GM11168 (cell line): Measurements from ENCODE around the gene DNM3.

ENCODE experiments used
- in situ Hi-C: fragments of 300-500 bp; cut with MboI; formaldehyde crosslinking; loops from one replicate; pipeline ENCODE4 v1.12.0; 2022; ENCODE audit warnings: low sequenced_read_pairs; ENCODE audit not compliant: unreplicated experiment

DNM3 gene

DNA sequence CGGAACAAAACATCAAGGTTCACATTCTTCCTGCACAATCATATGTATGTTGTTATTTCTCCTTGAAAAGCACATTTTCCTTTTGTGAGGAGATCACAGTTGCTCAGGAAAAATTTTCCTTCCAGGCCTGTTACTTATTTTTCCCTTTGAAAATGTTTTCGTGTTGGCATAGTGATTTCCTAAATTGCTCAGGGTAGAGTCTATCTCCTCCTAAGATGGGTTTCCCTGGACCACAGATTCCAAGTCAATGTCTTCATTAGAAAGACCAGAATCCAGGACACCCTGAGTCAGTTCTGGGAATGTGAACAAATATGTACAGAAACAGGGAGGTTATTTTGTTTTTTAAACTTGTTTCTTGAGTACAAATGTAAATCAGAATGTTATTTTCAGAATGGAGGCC, 484.8 kb downstream of the DNM3 start:
- in situ Hi-C loops: no loop called here

DNA sequence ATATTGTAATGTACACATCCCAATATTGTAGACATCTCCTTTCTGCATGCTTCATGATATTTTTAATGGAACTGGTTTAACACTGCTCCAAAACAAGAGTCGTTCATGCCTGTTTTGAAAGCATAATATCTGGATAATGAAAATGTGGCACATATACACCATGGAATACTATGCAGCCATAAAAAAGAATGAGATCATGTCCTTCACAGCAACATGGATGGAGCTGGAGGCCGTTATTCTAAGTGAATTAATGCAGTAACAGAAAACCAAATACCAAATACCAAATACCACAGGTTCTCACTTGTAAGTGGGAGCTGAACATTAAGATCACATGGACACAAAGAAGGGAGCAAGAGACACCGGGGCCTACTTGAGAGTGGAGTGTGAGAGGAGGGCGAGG, 487.0 kb downstream of the DNM3 start:
- in situ Hi-C loops: no loop called here

DNA sequence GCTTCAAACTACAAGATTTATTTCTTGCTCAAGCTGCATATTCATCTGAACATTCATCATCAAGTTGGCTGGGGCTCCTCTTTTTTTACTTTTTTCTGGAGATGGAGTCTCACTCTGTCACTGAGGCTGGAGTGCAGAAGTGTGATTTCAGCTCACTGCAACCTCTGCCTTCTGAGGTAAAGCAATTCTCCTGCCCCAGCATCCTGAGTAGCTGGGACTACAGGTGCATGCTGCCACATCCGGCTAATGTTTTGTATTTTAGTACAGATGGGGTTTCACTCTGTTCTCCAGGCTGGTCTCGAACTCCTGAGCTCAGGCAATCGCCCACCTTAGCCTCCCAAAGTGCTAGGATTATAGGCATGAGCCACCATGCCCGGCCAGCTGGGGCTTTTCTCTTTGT, 490.9 kb downstream of the DNM3 start:
- in situ Hi-C loops: no loop called here

DNA sequence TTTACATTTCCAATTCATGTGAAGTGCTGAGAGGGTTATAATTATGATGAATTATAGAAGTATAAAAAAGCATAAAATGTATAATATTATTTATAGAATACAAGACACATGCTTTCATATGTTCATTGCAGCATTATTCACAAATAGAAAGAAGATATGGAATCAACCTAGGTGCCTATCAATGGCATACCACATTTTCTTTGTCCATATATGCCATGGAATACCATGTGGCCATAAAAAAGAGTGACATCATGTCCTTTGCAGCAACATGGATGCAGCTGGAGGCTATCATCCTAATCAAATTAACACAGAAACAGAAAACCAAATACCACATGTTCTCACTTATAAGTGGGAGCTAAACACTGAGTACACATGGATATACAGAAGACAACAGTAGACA, 494.1 kb downstream of the DNM3 start:
- in situ Hi-C loops: no loop called here

DNA sequence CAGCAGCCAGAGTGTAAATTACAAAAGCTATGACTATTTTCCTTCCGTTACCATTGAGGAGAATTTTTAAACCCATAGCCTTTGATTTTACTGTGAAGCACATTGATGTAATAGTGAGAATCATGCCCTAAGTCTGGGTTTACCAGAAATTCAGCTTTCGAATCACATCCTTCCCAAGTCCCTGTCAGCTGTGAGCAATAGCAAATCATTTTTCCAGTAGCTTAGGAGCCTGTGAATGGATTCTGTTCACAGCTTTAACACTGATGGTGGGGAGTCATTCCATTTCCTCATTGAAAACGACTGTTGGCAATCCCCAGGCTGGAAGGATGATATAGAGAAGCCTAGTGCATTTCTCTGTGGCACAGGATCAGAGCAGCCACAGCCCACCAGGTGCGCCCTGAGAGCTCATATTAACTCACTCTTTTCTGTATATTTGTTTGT, 497.0 kb downstream of the DNM3 start:
- in situ Hi-C loops: no loop called here

DNA sequence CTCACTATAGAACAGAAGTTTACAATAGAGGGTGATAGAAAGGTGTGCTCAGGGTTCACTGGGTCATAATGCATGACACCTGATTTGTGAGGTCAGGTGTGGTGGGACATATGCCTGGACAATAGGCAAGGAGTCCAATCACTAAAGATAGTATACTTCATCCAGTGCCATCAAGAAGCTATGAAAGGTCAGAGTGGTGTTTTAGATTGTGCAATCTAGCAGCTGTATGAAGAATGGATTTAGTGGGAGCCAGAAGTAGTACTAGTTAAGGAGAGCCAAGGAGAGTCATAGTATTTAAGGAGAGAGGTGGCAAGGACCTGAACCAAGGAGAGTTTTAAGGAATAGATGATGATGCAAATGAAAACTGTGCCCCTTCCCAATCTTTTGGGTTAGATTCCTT, 498.5 kb downstream of the DNM3 start:
- in situ Hi-C loops: loop anchor here (10.0 kb wide), 1 partner anchor 165 kb away; no protein-coding TSS in a partner anchor

- in situ Hi-C loops: loop anchor here (10.0 kb wide), 1 partner anchor 166 kb away; no protein-coding TSS in a partner anchor
Measured at GRCh38 chr1:172340520-172340919, 499.2 kb downstream of the DNM3 start.

DNA sequence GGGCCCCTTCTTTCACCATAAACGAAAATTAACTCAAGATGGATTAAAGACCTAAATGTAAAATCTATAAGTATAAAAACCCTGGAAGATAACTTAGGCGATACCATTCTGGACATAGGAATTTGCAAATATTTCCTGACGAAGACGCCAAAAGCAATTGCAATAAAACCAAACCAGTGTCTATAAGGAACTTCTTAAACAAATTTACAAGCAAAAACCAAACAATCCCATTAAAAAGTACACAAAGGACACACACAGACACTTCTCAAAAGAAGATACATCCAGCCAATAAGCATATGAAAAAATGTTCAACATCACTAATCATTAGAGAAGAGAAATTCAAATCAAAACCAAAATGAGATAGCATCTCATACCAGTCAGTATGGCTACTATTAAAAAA, 500.4 kb downstream of the DNM3 start:
- in situ Hi-C loops: loop anchor here (10.0 kb wide), 1 partner anchor 167 kb away; no protein-coding TSS in a partner anchor

GRCh38 chr1:172342584-172343239, 501.4 kb downstream of the DNM3 start:
- in situ Hi-C loops: loop anchor here (10.0 kb wide), 1 partner anchor 168 kb away; no protein-coding TSS in a partner anchor

DNA sequence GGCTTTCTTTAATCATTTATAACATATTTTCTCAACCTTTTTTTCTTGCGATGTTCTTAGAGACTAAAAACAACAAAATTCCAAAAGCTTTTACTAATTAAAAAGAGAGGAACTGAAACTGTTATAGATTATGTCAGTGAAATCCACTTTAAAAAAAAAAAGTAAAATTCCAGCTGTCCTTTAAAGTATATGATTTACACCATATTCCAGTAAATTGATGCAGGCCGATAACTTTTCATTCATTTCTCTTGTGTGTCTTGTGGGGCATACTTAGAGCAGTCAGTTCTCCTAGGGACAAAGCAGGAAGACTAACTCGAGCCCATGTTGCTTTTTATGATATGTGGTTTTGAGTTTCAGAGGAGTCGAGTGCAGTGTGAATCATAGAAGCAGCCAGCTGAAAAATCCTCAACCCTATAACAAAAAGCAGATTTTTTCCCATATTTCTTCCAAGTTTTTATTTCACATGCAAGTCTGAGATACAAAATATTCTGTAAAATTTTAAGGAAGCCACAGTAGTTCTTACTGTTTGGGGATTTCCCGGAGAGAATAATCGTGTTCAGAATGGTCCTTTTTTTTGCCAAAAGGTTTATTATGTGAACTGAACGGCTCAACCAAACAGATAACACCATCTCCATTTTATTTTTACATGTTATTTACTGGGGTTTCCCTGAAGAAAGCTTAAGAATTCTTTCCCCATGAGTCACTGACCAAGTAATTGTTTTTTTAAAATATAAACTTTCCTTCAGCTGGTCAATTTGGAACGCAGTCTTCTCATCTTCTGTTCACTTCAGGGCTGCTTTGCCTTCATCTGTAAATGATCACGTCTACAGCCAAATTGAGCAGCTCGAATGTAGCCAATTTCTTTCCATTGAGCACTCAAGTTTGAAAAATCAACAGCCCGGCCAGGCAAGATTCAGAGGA, 502.2 kb downstream of the DNM3 start:
- in situ Hi-C loops: loop anchor here (10.0 kb wide), 1 partner anchor 169 kb away; no protein-coding TSS in a partner anchor

GRCh38 chr1:172344444-172344843, 503.1 kb downstream of the DNM3 start:
- in situ Hi-C loops: loop anchor here (10.0 kb wide), 1 partner anchor 170 kb away; no protein-coding TSS in a partner anchor

GRCh38 chr1:172345077-172345476, 503.8 kb downstream of the DNM3 start:
- in situ Hi-C loops: loop anchor here (10.0 kb wide), 1 partner anchor 170 kb away; no protein-coding TSS in a partner anchor

- in situ Hi-C loops: loop anchor here (10.0 kb wide), 1 partner anchor 173 kb away; no protein-coding TSS in a partner anchor
Measured at GRCh38 chr1:172347416-172347815, 506.1 kb downstream of the DNM3 start.

GRCh38 chr1:172350856-172351255, 509.6 kb downstream of the DNM3 start:
- in situ Hi-C loops: no loop called here

DNA sequence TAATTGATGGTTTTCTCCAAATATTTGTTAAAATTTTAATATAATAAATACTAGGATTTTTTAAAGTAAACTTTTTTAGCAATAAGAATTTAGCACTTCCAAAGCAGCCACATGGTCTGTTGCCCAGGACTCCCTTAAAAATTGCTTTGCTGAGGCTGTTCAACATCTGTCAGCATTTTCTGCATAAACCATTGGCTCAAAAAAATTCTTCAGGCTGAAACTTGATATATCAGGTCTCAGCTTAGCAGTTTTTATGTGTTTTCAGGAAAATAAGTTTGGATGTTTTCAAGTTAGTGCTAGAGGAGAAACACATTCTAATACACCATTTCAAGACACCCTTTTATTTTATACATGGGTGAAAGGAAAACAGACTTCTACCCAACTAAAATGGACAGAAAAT, 510.0 kb downstream of the DNM3 start:
- in situ Hi-C loops: no loop called here

GRCh38 chr1:172351754-172352161, 510.5 kb downstream of the DNM3 start:
- in situ Hi-C loops: no loop called here

DNA sequence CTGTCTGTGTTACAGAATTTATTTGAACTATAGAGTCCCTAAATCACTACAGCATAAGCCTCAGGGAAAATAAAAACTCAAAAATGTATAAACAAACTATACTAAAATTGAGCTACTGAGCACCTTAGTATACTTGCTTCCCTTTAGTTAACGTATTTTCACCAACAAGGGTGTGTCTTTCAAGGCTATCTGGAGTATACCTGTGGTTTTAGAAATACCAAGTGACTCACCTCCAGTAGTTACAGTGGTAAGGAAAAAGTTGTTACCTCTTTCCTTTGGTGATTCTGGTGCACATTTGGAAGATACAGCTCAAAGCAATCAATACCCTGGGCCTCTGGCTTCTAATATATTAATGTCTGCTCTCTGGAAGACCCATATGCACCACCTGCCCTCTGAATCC, 511.1 kb downstream of the DNM3 start:
- in situ Hi-C loops: no loop called here

- in situ Hi-C loops: loop anchor here (5.0 kb wide), 1 partner anchor 38 kb away; no protein-coding TSS in a partner anchor
Measured at GRCh38 chr1:172354291-172355274, 513.3 kb downstream of the DNM3 start.

- in situ Hi-C loops: loop anchor here (5.0 kb wide), 1 partner anchor 36 kb away; no protein-coding TSS in a partner anchor
Measured at GRCh38 chr1:172356620-172357019, 515.3 kb downstream of the DNM3 start.
